GM12878 (cell line): ENCODE results near the gene UTP4. TPM values are rescaled to one million over a fixed set of nuclear protein-coding genes. Genes with fewer than 3 reads are reported as not detected.

Experiments used
- ATAC-seq: fragments of 200-7000 bp; cut with Tn5 transposase; 3 replicates; pipeline ENCODE4 v1.9.1; 2020; ENCODE audit warnings: mild to moderate bottlenecking, moderate library complexity
- Bru-seq: library from RNA; stranded (reverse); fragments of 400-500 nt; gene quantifications from one replicate; lab custom pipeline; 2021; lab: Mats Ljungman, UMichigan
- BruChase-seq, 2 experiments: library from RNA; stranded (reverse); fragments of 400-500 nt; gene quantifications; one replicate each; lab custom pipeline; 2021; lab: Mats Ljungman, UMichigan
- BruUV-seq: library from RNA; stranded (reverse); fragments of 400-500 nt; replicated peaks from 2 replicates; lab custom pipeline; 2021; lab: Mats Ljungman, UMichigan
- CTCF ChIA-PET: fragments of 300-600 bp; sonication (Branson Sonifier 250); formaldehyde crosslinking; extraction: SDS; loops from one replicate; lab custom pipeline; 2021; ENCODE audit warnings: inconsistent platforms; lab: Yijun Ruan, JAX
- POLR2A ChIA-PET: fragments of 350-600 bp; formaldehyde crosslinking; extraction: SDS; loops from one replicate; lab custom pipeline; 2021; ENCODE audit warnings: inconsistent platforms; lab: Charles Lee
- RAD21 ChIA-PET: fragments of 300-600 bp; sonication (Branson Sonifier 250); formaldehyde crosslinking; loops from one replicate; lab custom pipeline; 2023; ENCODE audit warnings: antibody characterized with exemption; ENCODE audit not compliant: unreplicated experiment; lab: Charles Lee
- SMC1A ChIA-PET: fragments of 300-600 bp; sonication (Branson Sonifier 250); formaldehyde crosslinking; loops from one replicate; lab custom pipeline; 2023; ENCODE audit not compliant: unreplicated experiment, uncharacterized antibody; lab: Charles Lee
- DNase-seq: peaks from one replicate; pipeline ENCODE4 v3.0.0-alpha.2; 2011; ENCODE audit warnings: low read depth, low spot score
- FAIRE-seq: peaks from 3 replicates; lab custom pipeline; 2011; peaks lifted over from hg19 to GRCh38; lab: Jason Lieb, UNC
- H2AFZ ChIP-seq: 2 replicates; pipeline ENCODE4 v1.6.0; 2011; ENCODE audit warnings: low read depth, low read length, control low read depth; ENCODE audit not compliant: control insufficient read depth
- H3K27ac ChIP-seq: 2 replicates; pipeline ENCODE4 v1.5.1; 2011; ENCODE audit warnings: control low read depth; ENCODE audit not compliant: control insufficient read depth, insufficient read depth
- H3K27me3 ChIP-seq, 2 experiments: replicated peaks in 1 of 2; 2 replicates each; pipeline versions ENCODE4 v1.6.0 to v1.6.1; 2011; ENCODE audit warnings: low read length in 1 of 2; ENCODE audit not compliant: control insufficient read depth in 2 of 2, insufficient read depth in 2 of 2
- H3K36me3 ChIP-seq, 2 experiments: 2 replicates each; pipeline ENCODE4 v1.5.1; 2011; ENCODE audit warnings: low read length in 1 of 2; ENCODE audit not compliant: control insufficient read depth in 2 of 2, insufficient read depth in 2 of 2
- H3K4me1 ChIP-seq: 2 replicates; pipeline ENCODE4 v1.6.1; 2011; ENCODE audit warnings: mild to moderate bottlenecking, low read length, moderate library complexity, mixed read lengths; ENCODE audit not compliant: control insufficient read depth, insufficient read depth
- H3K4me2 ChIP-seq: 2 replicates; pipeline ENCODE4 v1.6.0; 2011; ENCODE audit warnings: control low read depth; ENCODE audit not compliant: control insufficient read depth, insufficient read depth
- H3K4me3 ChIP-seq: fragments of 200-600 bp; sonication (generic); 2 replicates; pipeline ENCODE4 v1.5.1; 2016
- H3K79me2 ChIP-seq: 2 replicates; pipeline ENCODE4 v1.6.0; 2011; ENCODE audit warnings: low read length; ENCODE audit not compliant: control insufficient read depth, insufficient read depth
- H3K9ac ChIP-seq: 2 replicates; pipeline ENCODE4 v1.8.0; 2011; ENCODE audit warnings: low read length, control low read depth, mixed read lengths; ENCODE audit not compliant: control insufficient read depth, insufficient read depth
- H3K9me3 ChIP-seq: replicated peaks from 3 replicates; pipeline ENCODE4 v1.5.1; 2011; ENCODE audit warnings: mild to moderate bottlenecking, low read length; ENCODE audit not compliant: control insufficient read depth, insufficient read depth
- H4K20me1 ChIP-seq: 2 replicates; pipeline ENCODE4 v1.6.0; 2011; ENCODE audit not compliant: control insufficient read depth, insufficient read depth
- BACH1 ChIP-seq: fragments of 450-650 bp; IDR thresholded peaks from 2 replicates; pipeline ENCODE4 v1.6.1; 2017; ENCODE audit warnings: mild to moderate bottlenecking, borderline replicate concordance
- BHLHE40 ChIP-seq, 2 experiments: fragments of 450-650 bp in 1 of 2; IDR thresholded peaks; 2 replicates each; pipeline ENCODE4 v1.6.1; 2011 to 2017; ENCODE audit warnings: low read depth in 2 of 2, borderline replicate concordance in 1 of 2, improper control_type of control experiment in 1 of 2, low read length in 1 of 2, mild to moderate bottlenecking in 1 of 2
- E2F8 ChIP-seq: fragments of 450-650 bp; IDR thresholded peaks from 2 replicates; pipeline ENCODE4 v1.6.1; 2018; ENCODE audit warnings: mild to moderate bottlenecking, low read depth, moderate library complexity; ENCODE audit not compliant: partially characterized antibody
- ESRRA ChIP-seq: IDR thresholded peaks from 2 replicates; pipeline ENCODE4 v1.6.1; 2012; ENCODE audit warnings: mild to moderate bottlenecking, low read length, improper control_type of control experiment
- HDGF ChIP-seq: fragments of 450-650 bp; IDR thresholded peaks from 2 replicates; pipeline ENCODE4 v1.6.1; 2016; ENCODE audit warnings: antibody characterized with exemption
- MAX ChIP-seq: IDR thresholded peaks from 2 replicates; pipeline ENCODE4 v1.6.1; 2012; ENCODE audit warnings: low read depth, low read length, improper control_type of control experiment
- MEF2B ChIP-seq: fragments of 450-650 bp; IDR thresholded peaks from 2 replicates; pipeline ENCODE4 v1.6.1; 2018; ENCODE audit warnings: mild to moderate bottlenecking, moderate library complexity; ENCODE audit not compliant: partially characterized antibody, poor library complexity, severe bottlenecking
- RELA ChIP-seq: fragments of 450-650 bp; IDR thresholded peaks from 2 replicates; pipeline ENCODE4 v1.8.0; 2014; ENCODE audit warnings: borderline replicate concordance; ENCODE audit not compliant: partially characterized antibody
- SIX5 ChIP-seq: IDR thresholded peaks from 2 replicates; pipeline ENCODE4 v1.6.1; 2011; ENCODE audit warnings: mild to moderate bottlenecking, low read depth, low read length, moderate library complexity; ENCODE audit not compliant: severe bottlenecking
- WGBS: methylation state at CpG from one replicate; pipeline ENCODE4 v1.1.6; 2016; ENCODE audit warnings: low lambda C conversion rate; ENCODE audit not compliant: insufficient replicate concordance, insufficient coverage; ENCODE audit errors: missing lambda C conversion rate; 5-methylcytosine and 5-hydroxymethylcytosine counted together
- in situ Hi-C: fragments of 300-500 bp; cut with MboI; formaldehyde crosslinking; loops from 9 replicates; pipeline ENCODE4 v1.14.3; 2018; ENCODE audit warnings: mixed read lengths
- intact Hi-C: fragments of 100-400 bp; cut with micrococcal nuclease; formaldehyde crosslinking; loops from one replicate; pipeline ENCODE4 v1.14.2; 2022; ENCODE audit not compliant: unreplicated experiment
- long read RNA-seq, 2 experiments: library from polyadenylated mRNA; unstranded; transcript quantifications; one replicate each; pipeline ENCODE4 v2.0.0, GENCODE V29; 2019 to 2020
- polyA minus RNA-seq, 3 experiments: library from RNA; depleted of rRNA, polyadenylated mRNA; stranded (reverse); fragments of >200 nt; gene quantifications; 2 replicates each; pipeline ENCODE4 v1.2.3, GENCODE V29; 2011
- polyA plus RNA-seq, 11 experiments: library from polyadenylated mRNA; depleted of rRNA in 4 of 11; unstranded in 6 of 11; stranded (reverse) in 5 of 11; fragments of >200 nt; fragmentation: Nextera tagmentation in 4 of 11; fragmentation: Illumina TruSeq in 1 of 11; extraction: Ambion mirVana in 4 of 11; extraction: Trizol in 1 of 11; gene quantifications; 1 replicate in 1 of 11; 2 replicates in 10 of 11; pipeline versions ENCODE4 v1.2.1 to v1.2.3, GENCODE V29; 2011 to 2016; ENCODE audit warnings: inconsistent platforms in 2 of 11, missing spikeins in 2 of 11, low read depth in 1 of 11
- total RNA-seq, 4 experiments: library from RNA; depleted of rRNA in 3 of 4; stranded (reverse); fragments of >200 nt in 3 of 4; fragmentation: Illumina TruSeq in 1 of 4; extraction: Trizol in 1 of 4; gene quantifications; 2 replicates each; pipeline versions ENCODE4 v1.2.1 to v1.2.3, GENCODE V29; 2013 to 2021

Gene UTP4
- total RNA-seq (2013; cell fraction: nucleolus; rRNA removed) = 38.2 and 39.3 TPM in 2 replicates
- total RNA-seq (2014; rRNA removed) = 32.4 and 34.6 TPM in 2 replicates
- total RNA-seq (2014; rRNA removed; fragmentation: Illumina TruSeq; extraction: Trizol) = 30.9 and 32.5 TPM in 2 replicates
- 80.9 and 82.2 TPM in 2 replicates for total RNA-seq (2021)
- polyA plus RNA-seq (2011; ENCODE audit: low read depth) = 37.1 TPM
- polyA plus RNA-seq (2011; rRNA removed) = 84.0 and 101 TPM in 2 replicates
- polyA plus RNA-seq (2011; cell fraction: cytosol; rRNA removed) = 78.8 and 86.9 TPM in 2 replicates
- 75.7 and 80.1 TPM in 2 replicates for polyA plus RNA-seq (2011; cell fraction: nucleus; rRNA removed)
- polyA plus RNA-seq (2012) = 38.1 and 42.2 TPM in 2 replicates
- polyA plus RNA-seq (2014; fragmentation: Illumina TruSeq; extraction: Trizol) = 97.7 and 111 TPM in 2 replicates
- polyA plus RNA-seq (2014; fragmentation: Nextera tagmentation; extraction: Ambion mirVana) = 10 to 100 TPM; 52.5 to 85.8 TPM
- 67.5 and 73.4 TPM in 2 replicates for polyA plus RNA-seq (2014; rRNA removed)
- 100 to 1,000 TPM; 126 to 131 TPM for polyA plus RNA-seq (2016; fragmentation: Nextera tagmentation; extraction: Ambion mirVana)
- 133 and 164 TPM in 2 replicates for polyA minus RNA-seq (2011; rRNA and poly(A)+ RNA removed)
- polyA minus RNA-seq (2011; cell fraction: cytosol; rRNA and poly(A)+ RNA removed) = 25.5 and 45.0 TPM in 2 replicates
- polyA minus RNA-seq (2011; cell fraction: nucleus; rRNA and poly(A)+ RNA removed) = 21.5 and 43.9 TPM in 2 replicates
- percentile 78 among the genes with signal in this experiment for Bru-seq, nascent RNA
- percentile 80 among the genes with signal in this experiment for BruChase-seq, experiment 1, labeled RNA remaining after a 6-hour chase
- BruChase-seq, experiment 2, labeled RNA remaining after a 2-hour chase = percentile 82 among the genes with signal in this experiment
- long read RNA-seq, experiment 1, transcript UTP4-203 (17 exons, 2,186 nt) = minor isoform, 7 of 139 reads
- long read RNA-seq, experiment 1, transcript UTP4-201 (17 exons, 2,322 nt) = major isoform, 96 of 139 reads
- long read RNA-seq, experiment 1, partial matches to known transcripts = 20 of 139 reads
- long read RNA-seq, experiment 1, other reads (novel, unspliced or antisense) = 16 of 139 reads
- long read RNA-seq, experiment 2, transcript UTP4-203 (17 exons, 2,186 nt) = minor isoform, 10 of 177 reads
- long read RNA-seq, experiment 2, transcript UTP4-201 (17 exons, 2,322 nt) = major isoform, 108 of 177 reads
- long read RNA-seq, experiment 2, partial matches to known transcripts = 39 of 177 reads
- long read RNA-seq, experiment 2, other reads (novel, unspliced or antisense) = 18 of 177 reads

GRCh38 chr16:69132424-69133252, at the start of gene UTP4, which contains the start of gene CHTF8:
Gene UTP4 (plus strand): TSS chr16:69132649. CDS start chr16:69133460, 811 bp downstream.
Gene CHTF8 (minus strand): TSS chr16:69132588. CDS start chr16:69121458, 11,130 bp downstream.
- Histone ChIP-seq H2AFZ (peak within 1 kb of the TSS; percentile 45), H3K36me3 (peaks cover 0 to 1% of the 10 kb centered on the region in 2 experiments; a peak in 1 of 4 replicates), H4K20me1 (no peaks in the 10 kb centered on the region), H3K79me2 (peaks cover 80% of the 10 kb centered on the region), H3K4me1 (peaks cover 2% of the 10 kb centered on the region; the same call in 1 of the 2 replicates), H3K4me2 (peak within 1 kb of the TSS; percentile 92), H3K9me3 (no peaks in the 10 kb centered on the region), H3K27ac (peak within 1 kb of the TSS; percentile 96), H3K27me3 (no peaks in the 10 kb centered on the region), H3K4me3 (peak within 1 kb of the TSS; percentile 95), H3K9ac (peak within 1 kb of the TSS; percentile 87)
- ATAC-seq = peak; percentile 93
- RAD21 ChIA-PET = interaction anchor here (0.6 to 1.5 kb wide), 3 partner anchors 9 to 75 kb away, joined by 3 to 4 read pairs (median 4); no protein-coding TSS in a partner anchor
- no TSS peak for BruUV-seq
- in situ Hi-C loops (no loop called here), intact Hi-C loops (no loop called here)
- SMC1A ChIA-PET = interaction anchor here (1.0 to 1.6 kb wide), 6 partner anchors 9 to 209 kb away, joined by 3 to 11 read pairs (median 4); no protein-coding TSS in a partner anchor
- WGBS = under 1% methylated on average over 42 of the region's 78 CpGs
- CTCF ChIA-PET = interaction anchor here (0.9 to 2.5 kb wide), 7 partner anchors 7 to 230 kb away, joined by 3 to 15 read pairs (median 3); no protein-coding TSS in a partner anchor
- FAIRE-seq = peak; percentile 59
- POLR2A ChIA-PET = interaction anchor here (0.5 to 1.7 kb wide), 7 partner anchors 8 to 246 kb away, joined by 3 to 11 read pairs (median 4); no protein-coding TSS in a partner anchor
- no peak for DNase-seq
- no peak for TF ChIP-seq MEF2B
- TF ChIP-seq HDGF = 0 out of 2 replicates have a peak, but pooled peaks have one; percentile 26
- TF ChIP-seq BHLHE40 (IDR thresholded peaks at IDR 0.05; ENCODE audit: borderline replicate concordance in 1 of 2, low read depth in 2 of 2, low read length in 1 of 2) = peak; percentile 79 to 92; a peak in 3 of 4 replicates
- TF ChIP-seq RELA = peak; percentile 74
- no peak for TF ChIP-seq E2F8
- TF ChIP-seq BACH1 = peak; percentile 76
- 0 out of 2 replicates have a peak, but pooled peaks have one; percentile 23 for TF ChIP-seq ESRRA
- TF ChIP-seq MAX = peak; percentile 96
- TF ChIP-seq SIX5 = peak; percentile 34
